HTERT RPE-1 (cell line): ENCODE data around the gene MBP.
"Not testable (repeated sequence)": the region's sequence is repeated elsewhere in the genome, so short reads cannot be mapped to it uniquely, and the experiment has no call there.

Source experiments
- in situ Hi-C: fragments of 300-500 bp; cut with MboI; formaldehyde crosslinking; loops from 4 replicates; pipeline ENCODE4 v1.14.3; 2020; ENCODE audit warnings: low sequenced_read_pairs

The MBP gene

DNA sequence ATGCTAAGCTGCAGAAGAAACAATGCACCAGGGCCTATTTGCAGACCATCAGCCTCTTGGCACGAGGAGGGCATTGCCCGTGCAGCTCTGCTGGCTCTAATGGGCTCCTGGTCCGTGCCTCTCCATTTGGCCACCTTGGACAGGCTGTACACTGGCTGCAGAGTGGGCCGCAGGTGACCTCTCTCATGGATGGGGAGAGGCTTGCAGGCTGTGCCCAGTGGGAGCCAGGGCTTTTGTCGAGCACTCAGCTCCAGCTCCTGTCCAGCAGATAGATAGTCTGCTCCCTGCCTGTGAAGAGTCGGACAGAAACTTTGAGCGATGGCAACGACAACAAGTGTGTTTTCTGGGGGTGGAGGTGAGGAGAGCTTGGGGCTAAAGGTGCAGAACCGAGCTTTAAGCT is 100.9 kb downstream of the MBP start:
- in situ Hi-C loops: no loop called here

DNA sequence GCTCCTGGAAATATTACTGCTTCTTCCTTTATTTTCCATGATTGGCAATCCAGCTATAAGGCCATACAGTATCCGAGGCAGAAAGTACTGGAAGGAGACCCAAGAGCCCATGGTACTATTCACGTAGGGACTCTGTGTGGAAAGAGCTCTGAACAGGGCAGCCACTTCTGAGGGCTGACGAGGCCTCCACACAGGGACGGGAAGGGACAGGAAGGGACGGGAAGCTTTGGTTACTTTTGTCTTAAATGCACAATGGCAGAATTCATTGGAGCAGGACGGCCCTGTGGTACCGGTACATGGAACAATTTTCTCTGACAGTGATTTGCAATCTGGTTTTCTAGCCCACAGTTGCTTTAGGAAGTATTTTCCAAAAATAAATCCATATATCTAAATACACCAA is 102.4 kb downstream of the MBP start:
- in situ Hi-C loops: no loop called here

DNA sequence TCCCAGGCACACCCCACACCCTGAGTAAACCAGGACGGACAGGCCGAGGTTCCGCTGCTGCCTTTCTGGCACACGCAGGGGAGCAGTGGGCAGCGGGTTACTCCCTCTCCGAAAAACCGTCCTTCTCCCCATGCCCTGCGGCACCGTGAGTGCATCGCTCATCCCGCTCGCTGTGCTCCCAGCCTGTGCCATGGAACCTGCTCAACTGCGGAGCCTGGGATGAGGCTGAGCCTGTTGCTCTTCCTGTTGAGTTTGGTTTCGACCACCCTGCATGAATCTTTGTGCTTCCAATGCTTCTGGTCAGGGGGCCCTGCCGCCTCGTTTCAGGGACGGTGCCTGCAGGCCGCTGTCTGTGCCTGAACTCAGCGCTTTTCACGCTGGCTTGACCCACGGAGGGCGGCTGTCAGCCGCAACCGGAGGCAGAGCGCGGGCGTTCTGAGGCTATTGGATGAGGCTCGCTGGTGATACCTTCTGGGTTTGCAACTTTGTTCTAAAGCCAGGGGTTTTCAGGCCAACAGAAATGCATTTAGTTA is 106.7 kb downstream of the MBP start:
- in situ Hi-C loops: no loop called here

DNA sequence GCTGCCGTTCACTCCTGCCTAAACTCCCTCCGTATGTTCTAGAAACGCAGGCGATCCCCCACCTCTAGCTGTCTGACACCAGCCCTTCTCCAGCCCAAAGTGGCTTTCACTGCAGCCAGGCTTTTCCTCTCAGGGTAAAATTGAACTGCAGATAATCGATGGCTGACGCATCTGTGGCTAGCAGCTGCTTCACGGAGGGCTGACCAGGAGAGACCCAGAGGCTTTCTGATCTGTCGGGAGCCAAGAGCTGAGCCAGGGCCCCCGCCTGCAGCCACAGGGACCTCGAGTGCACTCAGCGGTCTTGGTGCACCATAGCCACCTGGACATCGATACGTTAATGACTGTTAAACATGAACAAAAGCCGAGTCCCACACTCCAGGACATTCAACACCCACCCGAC is 107.5 kb downstream of the MBP start:
- in situ Hi-C loops: no loop called here

DNA sequence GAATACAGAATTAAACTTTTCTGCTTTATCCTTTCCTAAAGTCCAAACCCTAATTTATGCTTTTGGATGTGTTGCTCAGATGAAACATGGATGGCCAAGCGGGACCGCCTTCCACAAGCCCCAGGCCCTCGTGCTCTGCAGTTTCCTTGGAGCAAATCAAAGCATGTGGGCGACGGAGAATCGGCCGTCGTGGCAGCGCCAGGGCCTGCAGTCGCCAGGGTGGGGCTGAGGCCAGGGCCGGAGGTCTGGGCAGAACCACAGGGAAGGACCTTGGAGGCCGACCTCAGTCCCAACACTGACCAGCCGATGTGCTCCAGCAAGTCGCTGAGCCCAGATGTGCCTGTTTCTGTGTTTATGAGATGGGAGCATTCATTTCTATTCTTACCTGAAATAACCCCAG is 108.1 kb downstream of the MBP start:
- in situ Hi-C loops: no loop called here

DNA sequence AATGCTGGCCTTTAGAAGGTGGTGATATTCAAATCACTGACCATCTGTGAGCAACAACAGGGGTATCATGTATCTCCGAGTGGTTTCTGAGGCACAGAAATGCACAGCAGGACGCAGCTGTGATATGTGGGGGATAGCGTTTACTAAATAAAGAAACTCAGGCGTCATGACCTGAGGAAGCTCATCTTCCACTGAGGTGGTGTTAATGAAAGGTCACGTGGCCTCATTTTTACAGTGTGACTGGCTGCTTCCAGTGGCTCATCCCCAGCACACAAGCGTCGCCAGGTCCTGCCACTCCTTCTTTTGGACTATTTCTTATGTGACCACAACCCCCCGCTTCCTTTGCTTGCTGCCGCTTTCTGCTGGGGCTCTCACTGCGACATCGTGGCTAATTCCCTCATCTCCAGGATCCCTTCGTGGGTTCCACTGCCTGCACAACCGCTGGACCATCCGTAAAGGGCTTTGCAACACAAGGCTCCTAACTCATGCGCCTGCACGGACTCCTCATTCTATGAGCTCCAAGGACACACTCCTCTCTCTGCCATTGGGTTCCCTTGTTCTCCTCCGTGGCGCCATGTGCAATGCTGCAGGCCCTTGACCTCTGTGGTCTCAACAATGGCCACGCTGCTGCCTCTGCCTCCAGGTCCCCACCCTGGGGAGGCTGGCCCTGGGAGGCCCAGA is 109.3 kb downstream of the MBP start:
- in situ Hi-C loops: no loop called here

DNA sequence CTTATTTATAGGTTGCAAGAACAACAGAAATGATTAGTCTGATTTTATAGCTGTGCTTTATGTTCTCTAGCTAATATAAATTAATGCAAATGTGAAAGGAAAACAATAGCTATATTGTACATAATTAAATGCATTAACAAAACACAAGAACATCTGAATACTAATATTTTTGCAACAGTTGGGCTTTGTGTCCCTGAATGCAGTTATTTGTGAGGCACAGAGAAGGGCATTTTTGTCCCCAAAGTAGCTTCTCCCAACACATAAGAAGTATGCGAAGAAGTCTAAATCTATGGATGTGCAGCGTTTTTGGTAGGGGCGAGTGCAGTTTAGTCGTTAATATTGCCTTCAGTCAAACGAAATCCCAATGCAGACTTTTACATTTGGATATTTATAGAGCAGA is 110.0 kb downstream of the MBP start:
- in situ Hi-C loops: no loop called here

DNA sequence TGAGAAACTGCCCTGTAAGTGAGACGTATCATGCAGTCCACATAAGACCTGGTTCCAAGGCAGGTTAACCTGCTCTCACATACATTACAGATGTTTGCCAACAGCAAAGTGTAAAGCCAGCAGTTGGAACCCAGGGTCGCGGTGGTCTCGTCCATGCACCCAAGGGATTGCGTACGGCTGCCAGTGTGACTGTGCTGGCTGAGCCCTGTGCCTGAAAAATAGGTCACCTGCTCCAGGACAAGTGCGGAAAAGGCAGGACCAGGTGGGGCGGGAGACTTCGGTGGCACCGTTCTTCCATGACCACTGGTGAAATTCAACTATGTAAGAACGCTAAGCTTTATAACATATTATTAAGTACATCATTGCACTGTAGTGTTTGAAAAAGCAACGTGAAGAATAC is 110.5 kb downstream of the MBP start:
- in situ Hi-C loops: no loop called here

DNA sequence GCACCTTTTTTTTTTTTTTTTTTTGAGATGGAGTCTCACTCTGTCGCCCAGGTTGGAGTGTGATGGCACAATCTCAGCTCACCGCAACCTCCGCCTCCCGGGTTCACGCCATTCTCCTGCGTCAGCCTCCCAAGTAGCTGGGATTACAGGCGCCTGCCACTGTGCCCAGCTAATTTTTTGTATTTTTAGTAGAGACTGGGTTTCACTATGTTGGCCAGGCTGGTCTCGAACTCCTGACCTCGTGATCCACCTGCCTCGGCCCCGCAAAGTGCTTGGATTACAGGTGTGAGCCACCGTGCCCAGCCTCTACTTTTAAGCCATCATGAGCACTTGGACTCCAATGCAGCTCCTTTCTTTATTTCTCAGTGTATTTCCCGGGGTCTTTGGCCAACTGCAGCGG is 111.1 kb downstream of the MBP start:
- in situ Hi-C loops: not testable (repeated sequence)

DNA sequence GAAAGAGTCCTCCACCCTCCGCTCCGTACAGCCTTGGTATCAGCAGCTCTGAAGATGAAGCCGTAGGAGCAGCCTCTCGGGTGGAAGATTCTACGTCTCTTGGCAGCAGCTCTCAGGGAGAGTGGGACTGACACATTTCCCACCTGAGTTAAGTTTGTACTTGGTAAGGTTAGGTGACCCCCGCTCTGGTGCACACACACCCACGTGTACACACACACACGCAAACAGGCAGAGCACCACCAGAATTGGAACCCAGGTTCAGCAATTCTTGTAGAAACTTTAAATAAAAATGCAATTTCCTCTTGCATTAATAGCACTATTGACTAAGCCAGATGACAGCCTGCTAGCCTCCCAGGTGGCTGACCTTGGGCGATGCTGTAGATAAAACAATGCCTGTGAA is 111.5 kb downstream of the MBP start:
- in situ Hi-C loops: no loop called here

DNA sequence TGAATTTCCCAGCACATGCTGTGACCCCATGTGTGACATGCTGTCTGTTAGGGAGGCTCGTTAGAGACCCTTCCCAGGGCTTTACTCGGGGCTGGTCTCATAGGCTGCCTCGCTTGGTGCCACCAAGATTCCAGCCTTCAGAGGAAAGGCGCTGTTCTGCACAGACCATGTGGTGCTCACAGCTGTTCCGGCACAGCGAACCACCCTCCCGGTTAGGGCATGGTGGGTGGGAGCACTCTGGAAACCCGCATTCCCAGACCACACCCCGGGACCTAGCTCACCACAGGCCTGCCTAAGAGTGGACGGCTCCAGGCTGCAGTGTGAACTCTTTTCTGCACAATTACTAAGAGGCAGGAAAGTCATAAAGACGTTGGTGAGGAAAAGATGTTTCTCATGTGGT is 112.0 kb downstream of the MBP start:
- in situ Hi-C loops: no loop called here

DNA sequence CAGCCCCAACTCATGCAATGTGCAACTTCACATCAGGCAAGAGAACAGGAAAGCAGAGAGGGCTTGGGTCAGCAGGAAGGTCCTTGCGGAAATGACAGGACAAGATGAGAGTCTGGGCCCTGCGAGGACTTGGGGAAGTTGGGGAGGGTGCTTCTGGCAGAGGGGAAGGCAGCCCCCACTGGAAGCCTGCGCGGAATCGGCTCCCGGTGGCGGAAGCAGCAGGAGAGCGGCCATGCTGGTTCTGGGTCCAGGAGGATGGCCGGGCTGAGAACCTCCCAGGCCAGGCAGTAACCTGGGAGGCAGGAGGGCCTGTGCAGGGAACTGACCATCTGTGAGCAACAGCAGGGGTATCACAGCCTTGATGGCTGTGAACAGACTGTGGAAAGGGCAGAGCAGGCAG is 112.9 kb downstream of the MBP start:
- in situ Hi-C loops: no loop called here

DNA sequence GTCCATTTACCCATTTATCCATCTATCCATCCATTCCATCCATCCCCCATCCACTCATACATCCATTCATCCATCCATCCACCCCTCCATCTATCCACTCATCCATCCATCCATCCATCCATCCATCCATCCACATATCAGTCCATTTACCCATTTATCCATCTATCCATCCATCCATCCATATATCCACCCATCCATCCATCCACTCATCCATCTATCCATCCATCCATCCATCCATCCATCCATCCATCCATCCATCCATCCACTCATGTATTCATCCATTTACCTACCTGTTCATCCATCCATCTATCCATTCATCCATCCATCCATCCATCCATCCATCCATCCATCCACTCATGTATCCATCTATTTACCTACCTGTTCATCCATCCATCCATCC is 113.9 kb downstream of the MBP start:
- in situ Hi-C loops: not testable (repeated sequence)

DNA sequence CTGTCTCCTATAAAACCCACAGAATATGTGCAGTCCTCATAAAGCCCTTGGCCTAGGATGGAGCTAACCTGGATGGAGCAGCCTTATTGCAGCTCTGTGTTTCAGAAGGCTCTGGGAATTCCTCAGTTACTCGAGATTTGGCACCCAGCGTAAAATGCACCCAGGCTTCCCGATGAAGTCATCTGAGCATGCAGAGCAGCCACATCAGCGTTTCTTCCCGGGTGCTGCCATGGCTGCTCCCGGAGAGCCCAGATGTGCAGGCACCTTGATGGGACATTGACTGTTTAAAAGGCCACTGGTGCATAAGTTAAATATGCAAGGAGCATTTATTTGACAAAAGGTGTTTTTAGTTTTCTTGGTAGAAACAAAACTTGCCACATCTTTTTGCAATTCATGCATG is 115.2 kb downstream of the MBP start:
- in situ Hi-C loops: no loop called here

DNA sequence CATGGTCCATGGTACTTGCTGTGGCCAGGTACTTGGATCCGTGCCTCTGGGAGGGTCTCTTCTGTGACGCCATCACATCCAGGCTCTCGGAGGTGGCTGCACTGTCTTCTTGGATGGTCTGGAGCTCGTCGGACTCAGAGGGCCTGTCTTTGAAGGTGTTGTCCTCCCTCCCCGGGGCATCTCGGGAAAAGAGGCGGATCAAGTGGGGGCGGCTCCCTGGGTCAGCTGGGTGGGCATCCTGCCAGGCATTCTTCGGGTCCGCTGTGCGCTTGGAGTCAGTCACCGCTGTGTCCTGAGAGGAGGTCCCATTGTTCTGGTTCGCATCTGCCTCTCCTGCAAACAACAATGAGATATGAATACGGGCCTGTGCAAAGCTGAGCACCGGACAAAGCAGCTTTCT is 115.6 kb downstream of the MBP start:
- in situ Hi-C loops: no loop called here

DNA sequence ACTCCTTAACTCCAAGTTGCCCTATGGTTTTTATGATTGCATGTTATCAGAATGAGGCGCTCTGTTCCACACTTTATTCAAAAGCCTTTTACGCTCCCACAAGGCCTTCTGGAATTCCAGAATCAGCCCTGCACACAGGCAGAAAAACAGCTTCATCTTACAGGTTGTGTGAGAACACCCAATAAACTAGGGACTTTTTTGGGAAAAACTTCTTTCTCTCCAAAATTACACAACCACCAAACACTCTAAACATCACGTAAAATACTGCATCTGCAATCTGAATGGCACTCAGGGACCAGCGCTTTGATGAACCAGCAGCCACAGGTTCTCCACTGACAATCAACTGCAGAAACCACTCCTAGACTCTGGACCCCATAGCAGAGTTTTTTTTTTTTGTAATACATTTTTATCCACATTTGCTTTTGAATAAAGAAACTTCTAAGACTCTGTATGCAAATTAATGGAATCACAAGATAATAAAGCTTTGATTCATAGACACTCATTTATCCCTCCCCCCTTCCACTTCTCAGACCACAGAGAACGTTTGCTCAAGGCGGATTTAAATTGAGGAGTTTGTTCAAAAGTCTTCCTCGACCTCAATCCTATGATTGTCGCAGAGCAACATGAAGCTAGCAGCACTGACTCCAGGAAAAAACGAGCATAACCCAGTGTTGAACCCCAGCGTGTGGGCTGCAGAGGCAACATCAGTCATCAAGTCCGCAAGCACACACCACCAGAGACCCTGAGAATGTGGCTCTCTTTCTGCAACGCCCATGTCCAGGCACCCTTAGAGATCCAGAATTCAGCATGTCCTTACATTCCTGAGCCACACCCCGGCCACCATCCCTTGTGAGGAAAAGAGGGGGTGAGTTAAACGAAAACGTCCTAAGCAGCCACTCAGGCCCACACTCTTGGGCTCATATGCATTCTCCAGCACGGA is 116.5 kb downstream of the MBP start:
- in situ Hi-C loops: no loop called here

DNA sequence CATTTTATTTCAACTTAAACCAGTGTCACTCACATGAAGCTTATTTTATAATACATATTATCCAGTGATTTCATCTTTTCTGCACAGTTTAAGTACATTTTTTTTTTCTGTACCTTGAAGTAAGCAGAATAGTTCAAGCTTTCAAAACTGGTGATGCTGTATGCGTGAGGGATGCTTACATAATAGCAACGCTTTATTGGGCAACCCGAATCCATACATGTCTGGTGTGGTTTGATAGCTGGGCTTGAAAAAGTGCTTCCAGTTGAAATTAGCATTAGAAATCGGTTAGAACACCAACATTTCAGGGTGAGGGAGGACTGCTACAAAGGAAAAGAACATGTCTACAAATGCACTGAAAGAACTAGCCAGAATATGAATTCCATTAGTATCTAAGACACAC is 117.4 kb downstream of the MBP start:
- in situ Hi-C loops: no loop called here

DNA sequence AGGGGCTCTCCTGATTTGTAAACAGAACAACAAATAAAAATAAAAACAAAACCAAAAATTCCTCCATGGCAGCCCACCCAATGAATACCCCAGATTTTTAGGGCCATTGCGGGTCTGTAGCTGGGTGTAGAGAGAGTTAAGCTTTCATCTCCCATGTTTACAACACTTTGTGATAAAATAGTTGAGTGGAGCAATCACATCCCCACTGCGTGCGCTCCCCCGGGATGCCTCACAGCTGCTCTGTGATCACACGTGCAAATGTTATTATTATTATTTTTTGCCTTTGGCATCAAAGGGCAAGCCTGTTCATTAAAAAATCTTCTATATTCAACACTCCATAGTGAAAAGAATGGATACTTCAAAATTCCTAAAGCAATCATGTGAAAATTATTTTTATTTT is 118.0 kb downstream of the MBP start:
- in situ Hi-C loops: no loop called here

DNA sequence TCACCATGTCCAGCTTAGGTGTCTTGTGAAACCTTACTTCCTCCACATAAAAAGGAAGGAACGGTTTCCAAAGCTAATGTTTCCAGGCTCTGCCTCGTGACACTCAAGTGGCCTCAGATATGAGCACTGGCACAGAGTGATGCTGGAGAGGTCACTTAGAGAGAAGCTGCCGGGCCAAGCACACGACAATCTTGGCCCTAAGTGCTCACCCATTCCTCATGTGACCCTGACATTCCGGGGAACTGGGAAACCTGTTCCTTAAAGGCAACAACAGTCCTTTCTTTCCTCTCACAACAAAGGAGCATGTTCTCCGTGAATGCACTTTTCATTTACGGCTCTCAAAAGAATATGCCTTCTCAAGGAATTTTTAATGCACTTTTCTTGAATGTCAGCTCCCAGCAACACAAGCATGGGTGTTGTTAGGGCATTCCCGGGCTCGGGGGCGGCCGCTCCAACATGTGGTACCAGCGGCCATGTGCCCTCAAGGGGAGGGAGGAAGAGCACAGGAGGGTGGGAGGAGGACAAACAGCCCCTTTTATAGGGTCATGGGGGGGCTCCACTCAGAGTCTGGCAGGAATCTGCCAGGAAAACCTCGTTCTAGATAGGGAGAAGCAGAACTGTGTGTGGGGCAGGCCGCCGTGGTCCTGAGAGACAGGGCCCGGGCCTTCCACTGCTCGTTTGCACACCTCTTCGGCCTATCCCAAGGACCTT is 118.6 kb downstream of the MBP start:
- in situ Hi-C loops: no loop called here

DNA sequence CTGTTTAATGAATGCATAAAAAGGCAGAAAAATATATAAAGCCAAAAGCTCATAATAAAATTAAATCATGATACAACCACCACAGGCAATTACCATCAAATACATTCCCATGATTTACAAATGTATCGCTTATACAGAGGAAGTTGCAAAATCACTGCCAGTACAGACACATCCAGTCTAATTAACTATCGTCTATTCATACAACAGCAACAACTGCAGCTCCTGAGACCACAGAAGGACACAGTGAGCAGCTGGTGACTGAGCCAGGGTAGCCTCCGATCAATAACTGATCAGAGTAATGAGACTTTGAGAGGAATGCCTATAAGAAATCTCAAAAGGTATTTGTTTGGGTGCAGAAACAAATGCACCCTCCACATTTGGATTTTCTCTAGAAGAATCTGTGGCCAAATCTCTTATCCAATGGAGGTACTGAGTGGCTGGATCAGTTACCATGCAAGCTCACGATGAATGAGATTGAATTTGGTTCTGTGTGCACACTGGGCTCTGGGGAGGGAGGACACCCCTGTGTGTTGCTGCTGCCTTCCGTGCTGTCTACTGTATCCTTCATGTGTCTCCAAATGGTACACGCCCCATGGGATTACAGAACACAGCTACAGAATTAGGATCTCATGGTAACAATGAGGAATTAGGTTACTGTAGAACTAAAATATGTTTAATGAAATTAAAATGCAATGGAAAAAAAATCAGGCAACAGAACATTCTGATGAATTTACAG is 119.6 kb downstream of the MBP start:
- in situ Hi-C loops: no loop called here

DNA sequence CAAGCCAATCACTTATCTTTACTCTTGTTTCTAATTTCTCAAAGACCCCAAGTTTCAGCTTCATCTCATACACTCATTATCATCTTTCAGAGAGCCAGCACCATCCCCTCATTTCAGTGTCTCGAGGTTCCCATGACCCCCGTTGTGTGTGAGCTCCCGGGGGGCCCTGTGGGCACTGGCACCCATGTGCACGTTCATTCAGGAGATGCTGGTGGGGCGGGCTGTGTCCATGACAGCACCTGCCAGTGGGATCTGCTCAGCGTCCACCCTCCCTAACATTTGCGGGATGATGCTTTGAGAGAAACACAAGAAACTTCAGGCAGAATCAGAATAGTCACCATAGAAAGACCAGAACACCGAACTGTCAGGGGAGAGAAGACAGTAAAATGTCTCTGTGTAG is 120.5 kb downstream of the MBP start:
- in situ Hi-C loops: no loop called here
